Inflammatory macrophage treated with lipopolysaccharide for 4 hours (primary cell): ENCODE measurements around the gene PAX8.

Experiments used
- DNase-seq: peaks from one replicate; pipeline ENCODE4 v3.0.0-alpha.2; 2020

PAX8 gene

GRCh38 chr2:113202305-113203216 lies 76.2 kb downstream of the PAX8 start:
- no peak for DNase-seq

- DNase-seq, result no peak
Observed at GRCh38 chr2:113201496-113202304, 77.0 kb downstream of the PAX8 start.

GRCh38 chr2:113200736-113201490 lies 77.8 kb downstream of the PAX8 start:
- DNase-seq, result no peak

GRCh38 chr2:113200236-113200635 lies 78.5 kb downstream of the PAX8 start:
- no peak for DNase-seq

GRCh38 chr2:113198790-113199612 lies 79.7 kb downstream of the PAX8 start:
- DNase-seq, result peak; percentile 75

- DNase-seq, result no peak
Observed at GRCh38 chr2:113198048-113198789, 80.5 kb downstream of the PAX8 start.

GRCh38 chr2:113197347-113198047 lies 81.2 kb downstream of the PAX8 start:
- no peak for DNase-seq

GRCh38 chr2:113196839-113197238 lies 81.9 kb downstream of the PAX8 start:
- no peak for DNase-seq

- no peak for DNase-seq
Observed at GRCh38 chr2:113195923-113196501, 82.7 kb downstream of the PAX8 start.

- DNase-seq, result no peak
Observed at GRCh38 chr2:113192459-113193100, 86.1 kb downstream of the PAX8 start.

GRCh38 chr2:113190871-113191270 lies 87.8 kb downstream of the PAX8 start:
- peak; percentile 33 for DNase-seq

GRCh38 chr2:113187771-113188170 lies 91.0 kb downstream of the PAX8 start:
- DNase-seq, result peak; percentile 79

GRCh38 chr2:113186433-113186796 lies 92.3 kb downstream of the PAX8 start:
- no peak for DNase-seq

GRCh38 chr2:113185664-113186432 lies 92.9 kb downstream of the PAX8 start:
- no peak for DNase-seq

- no peak for DNase-seq
Observed at GRCh38 chr2:113184531-113185230, 94.0 kb downstream of the PAX8 start.

GRCh38 chr2:113183703-113184102 lies 95.0 kb downstream of the PAX8 start:
- DNase-seq, result no peak

- DNase-seq, result no peak
Observed at GRCh38 chr2:113183264-113183663, 95.5 kb downstream of the PAX8 start.

GRCh38 chr2:113182471-113183260 lies 96.1 kb downstream of the PAX8 start:
- no peak for DNase-seq
